ENCODE measurements around the gene APLNR.

Gene APLNR

DNA sequence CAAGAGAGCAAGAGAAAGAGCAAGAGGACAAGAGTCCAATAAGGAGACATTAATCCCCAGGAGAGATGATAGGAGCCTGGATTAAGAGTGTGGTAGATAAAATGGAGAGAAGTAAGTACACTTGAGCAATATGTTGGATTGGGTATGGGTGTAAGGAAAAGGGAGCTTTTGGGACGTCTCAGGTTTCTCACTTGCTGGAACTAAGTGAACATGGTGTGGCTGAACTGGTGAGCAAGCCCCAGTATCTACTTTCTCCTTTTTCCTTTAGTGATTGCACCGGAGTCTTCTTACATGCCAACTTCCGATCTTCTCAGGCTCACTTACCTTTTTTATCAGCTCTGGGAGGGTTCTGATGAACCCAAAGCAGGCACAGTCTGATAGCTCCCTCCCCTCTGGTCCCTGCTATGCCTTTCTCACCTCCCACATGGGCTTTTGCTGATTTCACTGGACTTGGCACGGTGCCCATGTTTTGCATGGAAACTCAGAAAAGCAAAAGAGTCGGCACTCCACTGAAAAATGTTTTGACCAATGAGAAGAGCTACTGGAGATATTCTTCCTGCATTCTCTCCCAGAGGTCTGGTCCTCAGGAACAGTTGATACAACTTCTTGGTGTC lies 14.5 kb upstream of the APLNR start:
- DNase-seq (ENCODE audit: low read depth in 1 of 2, low spot score in 1 of 2), result no peak

DNA sequence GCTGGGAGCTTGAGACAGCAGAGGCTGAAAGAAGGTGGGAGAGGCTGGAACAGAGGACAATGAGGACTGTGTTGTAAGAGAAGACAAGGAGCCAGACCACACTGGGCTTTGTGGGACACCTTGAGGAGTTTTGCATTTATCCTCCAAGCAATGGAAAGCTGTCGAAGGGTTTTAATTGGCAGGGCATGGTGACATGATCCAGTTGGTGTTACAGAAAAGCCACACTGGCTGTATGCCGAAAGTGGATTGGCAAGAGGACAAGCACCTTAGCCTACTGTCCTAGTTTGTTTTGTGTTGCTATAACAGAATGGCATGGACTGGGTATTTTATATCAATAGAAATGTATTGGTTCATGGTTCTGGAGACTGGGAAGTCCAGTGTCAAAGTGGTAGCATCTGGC lies 14.0 kb upstream of the APLNR start:
- DNase-seq (ENCODE audit: low read depth in 1 of 2, low spot score in 1 of 2), result no peak

DNA sequence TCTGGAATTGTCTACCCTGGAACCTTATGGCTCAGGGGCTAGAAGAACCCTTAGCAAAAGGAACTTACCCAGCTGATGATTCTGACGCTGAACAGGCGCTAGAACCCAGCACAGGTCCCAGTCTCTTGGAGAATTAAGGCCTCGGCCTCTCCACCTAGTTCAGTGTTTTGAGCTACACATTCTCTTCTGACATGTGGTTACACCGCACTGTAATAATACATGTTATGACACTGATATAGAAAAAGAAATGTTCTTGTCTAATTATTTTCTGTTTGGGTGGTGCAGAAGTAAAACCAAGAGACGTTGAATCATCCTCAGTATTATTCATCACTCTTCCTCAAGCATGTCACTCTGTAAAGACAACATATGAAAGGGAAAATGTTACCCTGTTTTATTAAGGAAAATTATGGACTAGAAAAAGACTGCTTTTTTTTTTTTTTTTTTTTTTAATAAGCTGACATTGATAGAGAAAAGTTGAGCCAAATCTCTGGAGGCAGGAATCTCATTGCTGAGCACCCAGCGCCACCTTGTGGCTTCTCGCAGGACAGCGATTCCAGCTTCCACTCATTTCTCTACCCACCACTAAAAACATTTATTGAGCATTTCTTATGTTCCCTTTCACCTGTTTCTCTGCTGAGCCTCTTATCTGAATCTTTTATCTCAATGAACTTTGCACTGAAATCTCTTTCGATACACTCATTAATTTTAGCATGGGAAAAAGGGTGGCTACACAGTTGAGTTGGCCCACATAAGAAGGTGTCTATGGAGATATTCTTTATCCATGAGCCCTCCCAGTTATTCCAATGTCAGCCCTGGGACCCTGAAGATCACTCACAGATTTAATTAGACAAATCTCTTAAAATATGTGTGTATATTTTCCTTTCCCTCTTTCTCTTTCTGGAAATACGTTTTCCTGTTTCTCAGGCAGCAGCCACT lies 12.6 kb upstream of the APLNR start:
- DNase-seq (ENCODE audit: low read depth in 1 of 2, low spot score in 1 of 2), result no peak

DNA sequence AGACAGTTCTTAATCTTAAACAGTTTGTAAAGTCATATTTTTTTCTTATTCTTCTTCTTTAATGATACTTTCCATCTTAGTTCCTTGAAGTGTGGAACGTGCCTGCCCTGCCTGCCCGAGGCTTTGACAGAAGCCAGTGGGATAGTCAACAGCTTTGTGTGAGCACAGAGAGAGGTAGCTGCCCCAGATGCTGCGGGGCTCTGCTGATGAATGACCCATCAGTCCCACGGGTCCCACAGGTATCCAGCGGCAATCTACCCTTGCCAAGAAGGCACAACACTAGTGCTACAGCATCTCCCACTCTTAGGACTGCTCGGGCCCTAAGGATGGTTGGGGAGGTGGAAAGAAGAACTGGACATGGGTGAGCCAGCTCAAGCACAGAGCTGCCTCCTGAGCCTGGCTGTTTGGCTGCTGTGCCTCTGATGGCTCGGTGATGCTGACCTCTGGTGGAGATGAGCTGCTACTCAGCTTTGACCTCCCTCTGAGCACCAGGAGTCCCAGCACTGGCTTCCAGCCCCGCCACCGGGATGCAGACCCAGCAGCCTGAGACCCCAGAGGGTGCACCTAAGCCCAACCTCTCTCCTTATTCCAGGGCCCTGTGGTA lies 11.8 kb upstream of the APLNR start:
- no peak for DNase-seq (ENCODE audit: low read depth in 1 of 2, low spot score in 1 of 2)

DNA sequence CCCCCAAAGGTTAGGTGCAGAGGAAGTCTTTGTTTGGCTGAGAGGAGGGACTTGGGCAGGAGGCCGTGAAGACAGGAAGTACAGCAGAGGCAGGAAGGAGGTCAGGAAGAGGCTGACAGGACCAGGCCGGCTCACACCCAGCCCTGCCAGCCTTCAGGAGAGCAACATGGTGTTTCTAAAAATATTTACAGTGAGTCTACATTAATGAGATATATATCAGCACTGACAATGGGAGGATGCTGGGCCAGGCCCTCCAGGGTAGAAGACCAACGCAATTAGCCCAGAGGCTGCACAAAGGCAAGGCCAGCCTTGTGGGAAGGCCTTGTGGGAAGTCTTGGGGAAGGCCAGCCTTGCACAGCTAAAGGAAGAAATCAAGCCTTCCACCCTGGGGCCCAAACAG lies 7.9 kb upstream of the APLNR start:
- no peak for DNase-seq (ENCODE audit: low read depth in 1 of 2, low spot score in 1 of 2)

DNA sequence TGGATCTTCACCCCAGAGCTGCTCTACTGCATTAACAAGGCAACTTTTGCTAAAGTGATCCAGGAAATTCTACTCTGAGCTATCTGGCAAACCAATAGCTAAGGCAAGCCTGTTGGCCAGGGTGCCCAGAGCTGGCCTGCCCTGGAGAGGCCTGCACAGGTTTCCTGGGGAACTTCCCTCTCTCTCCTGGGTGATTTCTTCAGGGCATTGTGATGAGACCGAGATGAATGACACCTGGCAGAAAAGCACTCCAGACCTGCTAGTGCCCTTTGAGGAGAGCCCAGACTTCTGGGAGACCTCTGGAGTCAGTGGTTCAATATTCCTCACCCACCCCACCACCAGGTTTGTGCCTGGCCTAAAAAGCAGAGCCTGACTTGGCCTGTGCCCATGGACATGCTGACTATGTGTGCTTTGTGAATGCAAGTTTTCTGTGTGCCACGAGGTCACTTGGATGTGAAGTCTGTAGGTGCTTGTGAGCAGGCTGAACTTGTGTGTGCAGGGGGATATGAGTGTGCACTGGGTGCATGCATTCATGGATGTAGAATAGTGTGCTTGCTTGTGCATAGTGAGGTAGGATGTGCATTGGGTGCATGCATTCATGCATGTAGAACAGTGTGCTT lies 4.4 kb upstream of the APLNR start:
- no peak for DNase-seq (ENCODE audit: low read depth in 1 of 2, low spot score in 1 of 2)

DNA sequence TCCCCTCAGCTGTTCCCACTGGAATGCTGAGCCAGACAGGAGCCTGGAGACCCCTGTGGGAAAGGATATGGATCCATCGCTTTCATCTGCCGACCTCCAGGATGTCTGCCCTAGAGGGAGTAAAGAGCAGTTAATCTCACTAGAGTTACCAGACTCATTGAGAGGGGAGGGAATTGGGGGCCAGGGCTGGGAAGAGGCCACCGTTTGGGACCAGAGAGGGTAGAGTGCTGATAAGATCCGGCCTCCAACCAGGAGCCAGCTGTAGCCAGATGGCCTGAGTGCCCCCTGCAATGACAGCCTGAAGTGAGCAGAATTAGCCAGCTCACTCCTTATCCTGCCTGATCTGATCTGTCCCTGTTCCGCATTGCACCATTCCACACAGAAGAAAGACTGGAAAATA lies 3.7 kb upstream of the APLNR start:
- no peak for DNase-seq (ENCODE audit: low read depth in 1 of 2, low spot score in 1 of 2)

DNA sequence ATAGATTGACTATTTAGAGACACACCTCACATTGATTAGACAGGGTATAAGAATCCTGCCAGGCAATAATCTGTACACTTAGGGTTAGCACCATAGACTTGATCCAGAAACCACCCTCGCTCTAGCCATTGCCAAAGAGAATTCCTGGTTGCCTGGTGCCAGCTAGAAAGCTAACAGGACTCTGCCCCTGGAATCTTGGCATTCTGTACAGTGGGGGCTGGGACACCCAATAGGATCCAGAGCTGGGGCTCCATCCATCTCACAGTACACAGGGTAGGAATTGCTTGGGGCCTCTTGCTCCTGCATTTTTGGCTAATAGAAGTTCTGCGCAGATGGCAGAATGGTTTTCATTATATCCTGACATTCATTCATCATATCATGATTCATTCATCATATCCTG lies 3.0 kb upstream of the APLNR start:
- no peak for DNase-seq (ENCODE audit: low read depth in 1 of 2, low spot score in 1 of 2)

DNA sequence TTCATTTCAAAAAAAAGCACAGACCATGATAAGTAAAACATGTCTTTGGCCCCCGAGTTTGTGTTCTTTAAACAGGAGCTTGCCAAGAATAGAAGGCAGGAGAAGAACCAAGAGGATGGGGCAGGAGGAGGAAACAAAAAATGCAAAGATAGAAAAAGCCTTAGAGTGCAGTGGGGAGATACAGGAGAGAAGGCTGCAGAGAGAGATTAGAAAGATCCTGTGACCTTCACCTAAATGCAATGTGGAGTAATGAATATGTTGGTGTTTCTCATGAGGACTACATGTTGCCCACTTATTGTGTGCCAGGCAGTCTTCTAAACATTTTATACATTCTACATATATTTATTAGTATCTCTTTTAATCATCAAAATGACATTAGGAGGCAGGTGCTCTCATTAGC lies 2.3 kb upstream of the APLNR start:
- DNase-seq (ENCODE audit: low read depth in 1 of 2, low spot score in 1 of 2), result no peak

DNA sequence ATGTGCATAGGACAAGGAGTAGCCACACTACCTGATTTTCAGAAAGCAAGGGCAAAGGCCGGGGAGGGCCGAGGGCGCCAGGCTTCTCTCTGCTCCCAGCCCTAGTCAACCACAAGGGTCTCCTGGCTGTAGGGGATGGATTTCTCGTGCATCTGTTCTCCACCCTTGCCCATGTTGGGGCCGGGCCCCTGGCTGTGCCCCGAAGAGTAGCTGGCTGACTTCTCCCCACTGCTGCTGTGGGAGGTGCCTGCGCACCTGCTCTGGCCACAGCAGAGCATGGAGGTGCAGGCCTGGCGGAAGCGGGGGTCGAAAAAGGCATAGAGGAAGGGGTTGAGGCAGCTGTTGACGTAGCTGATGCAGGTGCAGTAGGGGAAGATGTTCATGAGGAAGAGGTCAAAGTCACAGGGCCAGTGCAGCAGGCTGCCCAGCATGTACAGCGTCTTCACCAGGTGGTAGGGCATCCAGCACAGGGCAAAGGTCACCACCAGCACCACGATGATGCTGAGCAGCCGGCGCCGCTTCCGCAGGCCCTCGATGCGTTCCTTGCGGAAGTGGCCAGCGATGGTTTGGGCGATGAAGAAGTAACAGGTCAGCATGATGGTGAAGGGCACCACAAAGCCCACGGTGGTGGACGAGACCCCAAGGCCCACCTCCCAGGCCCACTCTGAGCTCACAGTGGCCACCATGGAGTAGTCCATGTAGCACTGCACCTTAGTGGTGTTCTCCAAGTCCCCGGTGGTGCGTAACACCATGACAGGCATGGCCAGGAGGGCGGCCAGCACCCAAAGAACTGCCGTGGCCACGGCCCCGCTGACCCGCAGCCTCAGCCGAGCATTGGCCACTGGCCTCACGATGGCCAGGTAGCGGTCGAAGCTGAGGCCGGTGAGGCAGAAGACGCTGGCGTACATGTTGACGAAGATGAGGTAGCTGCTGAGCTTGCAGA lies 1.0 kb downstream of the APLNR start:
- DNase-seq (ENCODE audit: low read depth in 1 of 2, low spot score in 1 of 2), result no peak

DNA sequence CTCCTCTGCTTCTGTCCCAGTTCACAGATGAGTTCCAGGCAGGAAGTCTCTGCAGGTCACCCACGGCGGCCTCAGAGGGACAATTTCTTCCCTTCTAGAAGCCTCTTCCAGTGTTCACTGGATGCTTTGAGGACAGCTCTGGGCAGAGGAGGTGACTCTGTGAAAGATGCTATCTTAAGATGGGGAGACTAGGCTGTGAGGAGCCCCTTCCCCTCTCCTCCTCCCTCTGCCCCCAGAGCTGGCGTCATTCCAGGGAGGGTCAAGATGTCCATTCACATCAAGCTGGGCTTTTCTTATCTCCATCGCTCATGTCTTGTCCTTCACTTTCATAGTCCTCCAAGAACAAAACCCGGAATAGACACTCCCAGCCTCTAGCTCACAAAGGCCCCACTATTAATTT lies 3.3 kb downstream of the APLNR start:
- DNase-seq (ENCODE audit: low read depth in 1 of 2, low spot score in 1 of 2), result no peak

DNA sequence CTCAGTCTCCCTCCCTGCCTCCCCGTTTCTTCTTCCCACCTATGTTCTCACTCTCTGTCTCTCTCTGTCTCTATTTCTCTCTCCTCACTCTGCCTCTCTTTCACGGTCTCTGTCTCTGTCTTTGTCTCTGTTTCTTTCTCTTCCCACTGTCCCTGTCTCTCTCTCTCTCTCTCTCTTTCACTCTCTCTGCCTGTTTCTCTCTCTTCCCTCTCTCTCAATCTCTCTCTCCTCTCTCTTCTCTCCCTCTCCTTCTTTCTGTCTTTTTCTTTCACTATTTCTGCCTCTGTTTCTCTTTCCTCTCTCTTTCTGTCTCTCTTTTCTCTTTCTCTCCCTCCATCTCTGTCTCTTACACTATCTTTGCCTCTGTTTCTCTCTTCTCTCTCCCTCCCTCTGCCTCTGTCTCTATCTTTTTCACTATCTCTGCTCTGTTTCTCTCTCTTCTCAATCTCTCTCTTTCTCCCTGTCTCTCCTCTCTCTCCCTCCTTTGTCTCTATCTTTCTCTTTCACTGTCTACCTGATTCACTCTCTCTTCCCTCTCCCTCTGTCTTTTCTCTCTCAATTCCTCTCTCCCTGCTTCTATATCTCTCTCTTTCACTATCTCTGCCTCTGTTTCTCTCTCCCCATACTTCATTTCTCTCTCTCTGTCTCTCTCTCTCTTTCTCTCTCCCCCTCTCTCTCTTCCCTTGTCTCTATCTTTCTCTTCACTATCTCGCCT lies 5.4 kb downstream of the APLNR start:
- no peak for DNase-seq (ENCODE audit: low read depth in 1 of 2, low spot score in 1 of 2)

DNA sequence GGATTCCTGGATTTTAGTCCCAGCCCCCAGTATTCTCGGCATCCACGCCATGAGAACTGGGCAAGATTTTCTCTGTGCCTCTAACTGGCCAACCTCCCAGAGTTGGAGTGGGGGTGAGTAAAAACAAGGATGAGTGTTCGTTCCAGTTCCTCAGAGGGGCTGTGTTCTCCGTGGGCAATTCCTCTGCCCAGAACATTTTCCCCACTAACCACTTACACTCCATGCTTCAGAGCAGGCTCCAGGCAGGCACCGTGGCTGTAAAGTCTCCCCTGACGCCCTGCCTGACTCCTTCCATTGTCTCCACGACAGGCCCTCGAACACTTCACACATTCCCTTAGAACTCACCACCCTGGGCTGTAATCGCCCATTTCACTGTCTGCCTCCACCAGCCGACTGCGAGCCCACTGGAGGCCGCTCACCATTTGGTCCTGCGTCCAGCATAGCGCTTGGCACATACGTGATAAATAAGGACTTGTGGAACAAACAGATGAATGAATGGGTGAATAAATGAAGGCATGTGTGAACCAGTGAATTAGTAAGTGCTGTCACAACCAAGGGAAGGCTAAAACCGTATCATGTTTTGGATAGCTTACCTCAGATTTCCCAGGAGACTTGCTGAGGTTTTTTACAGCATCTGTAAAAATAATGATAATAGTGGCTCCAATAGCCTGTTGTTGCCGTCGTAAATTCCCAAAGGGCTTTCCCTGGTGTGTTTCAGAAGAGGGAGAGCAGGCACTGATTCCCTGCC lies 6.1 kb downstream of the APLNR start:
- no peak for DNase-seq (ENCODE audit: low read depth in 1 of 2, low spot score in 1 of 2)

DNA sequence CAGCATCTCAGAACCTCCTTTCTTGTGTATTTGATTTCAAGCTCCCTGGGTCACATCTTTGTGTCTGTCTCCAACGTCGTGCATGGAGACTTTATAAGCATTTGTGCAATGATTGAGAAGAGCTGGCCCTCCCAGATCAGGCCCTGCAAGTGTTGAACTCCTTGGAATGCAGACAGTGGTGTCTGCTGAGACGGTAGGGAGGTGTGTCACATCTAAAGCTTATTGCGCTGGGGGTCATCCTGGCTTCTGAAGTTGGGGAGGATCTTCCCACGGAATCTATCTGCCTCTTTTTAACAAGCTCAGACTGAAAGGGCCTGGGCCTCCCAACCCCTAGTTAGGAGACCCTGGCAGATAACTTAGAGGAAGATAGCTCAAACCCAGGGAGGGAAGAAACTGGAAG lies 6.7 kb downstream of the APLNR start:
- DNase-seq (ENCODE audit: low read depth in 1 of 2, low spot score in 1 of 2), result no peak

DNA sequence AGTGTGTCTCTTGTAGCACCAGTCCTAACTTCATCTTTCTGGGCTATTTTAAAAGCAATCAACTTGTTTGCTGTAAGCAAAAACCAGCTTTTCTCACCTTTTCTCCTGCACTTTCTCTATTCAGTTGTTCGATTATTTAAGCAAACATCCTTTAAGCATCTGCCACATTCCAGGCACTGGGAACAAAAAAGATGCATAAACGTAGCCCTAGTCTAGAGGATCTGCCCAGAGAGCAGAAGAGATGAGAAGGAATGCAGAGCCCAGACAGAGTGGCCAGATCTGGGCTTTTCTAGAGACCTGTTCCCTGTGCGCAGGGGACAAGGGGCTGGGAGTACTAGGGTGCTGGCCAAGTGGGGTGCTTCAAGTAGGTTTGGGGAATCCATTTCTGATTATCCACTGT lies 8.4 kb downstream of the APLNR start:
- no peak for DNase-seq (ENCODE audit: low read depth in 1 of 2, low spot score in 1 of 2)

DNA sequence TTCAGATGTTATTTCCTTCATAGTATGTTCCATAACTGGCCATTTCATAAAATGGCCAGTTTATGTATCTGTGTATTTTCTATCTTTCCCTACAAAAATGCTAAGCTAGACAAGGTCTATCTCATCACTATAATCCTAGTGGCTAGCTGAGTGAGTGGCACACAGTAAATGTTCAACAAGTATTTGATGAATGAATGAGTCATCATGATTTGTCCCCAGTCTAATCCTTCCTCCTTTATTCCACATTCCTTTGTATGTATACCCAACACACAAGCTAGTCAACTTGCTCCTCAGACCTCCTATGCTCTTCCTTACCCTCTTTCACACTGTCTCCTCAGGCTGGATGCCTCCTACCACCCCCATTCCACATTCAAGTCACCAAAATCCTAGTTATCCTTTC lies 12.5 kb downstream of the APLNR start:
- no peak for DNase-seq (ENCODE audit: low read depth in 1 of 2, low spot score in 1 of 2)

DNA sequence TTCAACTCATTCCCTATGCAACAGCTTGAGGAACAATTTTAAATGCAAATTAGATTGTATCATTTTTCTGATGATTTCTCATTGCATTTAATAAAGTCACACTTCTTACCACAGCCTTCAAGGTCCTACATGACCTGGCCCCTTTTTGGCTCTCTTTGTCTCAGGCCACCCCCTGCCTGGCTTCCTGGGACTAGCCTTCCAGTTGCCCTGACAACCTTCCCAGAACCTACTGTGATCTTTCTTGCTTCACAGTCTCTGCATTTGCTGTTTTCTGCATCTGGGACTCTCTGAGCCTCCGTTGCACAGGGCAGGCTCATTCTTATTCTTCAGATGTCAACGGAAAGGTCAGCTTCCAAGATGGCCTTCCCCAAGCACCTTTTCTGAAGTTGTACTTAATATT lies 12.9 kb downstream of the APLNR start:
- no peak for DNase-seq (ENCODE audit: low read depth in 1 of 2, low spot score in 1 of 2)

DNA sequence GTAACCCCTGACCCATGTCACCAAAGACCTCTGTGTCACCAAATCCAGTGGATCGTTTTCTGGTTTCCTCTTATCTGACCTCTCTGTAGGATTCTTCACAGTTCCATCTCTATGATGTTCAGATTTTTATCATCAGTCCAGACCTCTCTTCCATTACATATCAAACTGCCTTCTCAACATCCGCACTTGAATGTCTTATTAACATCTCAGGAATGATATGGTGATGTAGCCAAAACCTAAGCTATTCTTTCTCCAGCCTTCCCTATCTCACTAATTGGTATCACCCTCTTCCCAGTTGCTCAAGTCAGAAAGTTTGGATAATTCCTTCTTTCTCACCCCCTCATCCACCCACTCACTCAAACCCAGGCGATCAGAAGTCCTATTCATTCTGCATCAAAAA lies 13.4 kb downstream of the APLNR start:
- DNase-seq (ENCODE audit: low read depth in 1 of 2, low spot score in 1 of 2), result no peak

DNA sequence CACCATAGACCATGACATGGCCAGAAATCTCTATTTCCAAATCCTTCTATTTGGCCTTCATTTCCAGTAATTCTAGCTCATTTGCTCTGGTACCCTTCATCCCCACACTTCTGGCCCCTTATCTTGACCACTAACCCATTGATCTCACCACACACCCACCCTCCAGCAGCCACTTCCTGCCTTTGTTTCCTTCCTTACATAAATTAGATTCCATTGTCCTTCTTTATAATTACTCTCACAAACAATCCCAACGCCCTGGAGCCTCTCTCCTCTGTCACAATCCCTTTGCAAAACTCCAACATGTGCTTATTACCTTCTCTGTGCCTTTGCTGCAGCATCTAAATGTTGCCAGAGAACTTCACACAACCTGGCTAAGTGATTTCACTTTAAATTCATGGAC lies 14.8 kb downstream of the APLNR start:
- no peak for DNase-seq (ENCODE audit: low read depth in 1 of 2, low spot score in 1 of 2)

Measured in activated T-helper 1 cell treated with anti-CD3 and anti-CD28 coated beads, Interleukin-2, amount 50 U/mL, for 16 hours (primary cell).